Measurements from ENCODE around the gene MAN2A1. TPM values are rescaled to one million over a fixed set of nuclear protein-coding genes. Genes with fewer than 3 reads are reported as not detected.

The MAN2A1 gene
- total RNA-seq, 1 donor from 2014 or later, result 38.8 TPM

DNA sequence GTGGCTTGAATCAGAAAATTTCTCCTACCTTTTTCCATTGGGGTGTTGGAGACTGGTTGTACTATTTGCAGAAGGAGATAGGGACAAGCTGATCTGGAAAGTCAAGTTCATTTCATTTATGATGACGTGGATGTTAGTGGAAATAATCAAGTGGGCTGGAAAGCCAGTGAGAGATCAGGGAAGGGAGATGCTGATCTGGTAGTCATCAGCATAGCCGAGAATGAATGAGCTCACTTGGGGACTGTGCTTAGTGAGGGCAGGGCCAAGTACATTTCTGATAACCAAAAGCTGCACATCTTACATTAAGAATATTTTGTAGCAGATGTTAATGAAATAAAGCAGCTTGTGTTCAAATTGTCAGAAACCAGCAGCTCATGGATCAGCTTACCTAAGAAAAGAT lies 12.1 kb downstream of the MAN2A1 start:
- Mint-ChIP-seq H3K4me3 (no peak overlapping the region), H3K9me3 (no peaks in the 10 kb centered on the region), H3K4me1 (ENCODE audit: low read depth) (peaks cover 52% of the 10 kb centered on the region), H3K36me3 (ENCODE audit: low read depth) (peaks cover 33% of the 10 kb centered on the region), H3K27me3 (ENCODE audit: insufficient read depth) (no peaks in the 10 kb centered on the region), H3K27ac (no peak overlapping the region)
- intact Hi-C loops (cut with micrococcal nuclease), result no loop called here
- no peak for DNase-seq (ENCODE audit: low spot score)

DNA sequence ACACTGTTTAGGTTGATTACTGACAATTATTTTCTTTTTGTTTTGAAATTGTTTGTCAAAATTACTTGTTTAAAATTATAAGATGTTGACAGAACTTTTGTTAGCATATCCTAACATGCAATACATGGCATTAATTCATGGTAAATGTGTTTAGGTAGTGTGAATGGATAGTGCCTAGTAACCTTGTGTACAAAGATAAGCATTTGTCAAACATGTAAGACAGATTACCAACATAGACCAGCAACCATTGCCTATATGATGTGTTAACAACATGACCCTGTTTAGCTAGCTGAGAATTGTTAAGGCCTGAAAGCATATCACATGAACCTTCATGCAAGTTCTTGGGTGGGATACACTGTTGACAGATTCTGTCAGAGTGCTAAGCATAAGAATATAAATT lies 13.4 kb downstream of the MAN2A1 start:
- Mint-ChIP-seq H3K27ac (no peak overlapping the region), H3K27me3 (ENCODE audit: insufficient read depth) (no peaks in the 10 kb centered on the region), H3K4me3 (no peak overlapping the region), H3K9me3 (no peaks in the 10 kb centered on the region), H3K4me1 (ENCODE audit: low read depth) (peaks cover 48% of the 10 kb centered on the region), H3K36me3 (ENCODE audit: low read depth) (peaks cover 35% of the 10 kb centered on the region)
- no peak for DNase-seq (ENCODE audit: low spot score)
- intact Hi-C loops (cut with micrococcal nuclease), result no loop called here

DNA sequence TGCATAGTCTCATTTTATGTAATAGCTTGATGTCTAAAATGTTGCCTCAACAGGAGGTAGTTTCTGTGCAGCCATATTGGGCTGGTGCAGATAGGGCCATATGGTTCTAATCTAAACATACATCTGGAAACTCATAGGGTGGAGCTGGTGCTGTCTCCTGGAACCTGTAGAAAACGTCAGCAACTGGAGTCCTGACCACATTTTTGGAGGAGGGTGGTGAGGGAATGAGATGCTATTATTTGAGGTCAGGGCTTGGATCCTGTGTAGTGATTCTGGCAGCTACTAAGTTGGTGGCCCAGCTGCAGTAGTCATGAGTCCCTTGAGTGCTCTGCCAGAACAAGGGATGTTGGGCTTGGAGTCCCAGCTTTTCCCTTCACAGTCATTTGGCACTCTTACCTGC lies 14.1 kb downstream of the MAN2A1 start:
- no peak overlapping the region for H3K4me3 Mint-ChIP-seq
- peaks cover 45% of the 10 kb centered on the region for H3K4me1 Mint-ChIP-seq (ENCODE audit: low read depth)
- DNase-seq (ENCODE audit: low spot score), result no peak
- no peak overlapping the region for H3K27ac Mint-ChIP-seq
- no peaks in the 10 kb centered on the region for H3K27me3 Mint-ChIP-seq (ENCODE audit: insufficient read depth)
- intact Hi-C loops (cut with micrococcal nuclease), result no loop called here
- H3K36me3 Mint-ChIP-seq (ENCODE audit: low read depth), result peaks cover 34% of the 10 kb centered on the region
- H3K9me3 Mint-ChIP-seq, result no peaks in the 10 kb centered on the region

DNA sequence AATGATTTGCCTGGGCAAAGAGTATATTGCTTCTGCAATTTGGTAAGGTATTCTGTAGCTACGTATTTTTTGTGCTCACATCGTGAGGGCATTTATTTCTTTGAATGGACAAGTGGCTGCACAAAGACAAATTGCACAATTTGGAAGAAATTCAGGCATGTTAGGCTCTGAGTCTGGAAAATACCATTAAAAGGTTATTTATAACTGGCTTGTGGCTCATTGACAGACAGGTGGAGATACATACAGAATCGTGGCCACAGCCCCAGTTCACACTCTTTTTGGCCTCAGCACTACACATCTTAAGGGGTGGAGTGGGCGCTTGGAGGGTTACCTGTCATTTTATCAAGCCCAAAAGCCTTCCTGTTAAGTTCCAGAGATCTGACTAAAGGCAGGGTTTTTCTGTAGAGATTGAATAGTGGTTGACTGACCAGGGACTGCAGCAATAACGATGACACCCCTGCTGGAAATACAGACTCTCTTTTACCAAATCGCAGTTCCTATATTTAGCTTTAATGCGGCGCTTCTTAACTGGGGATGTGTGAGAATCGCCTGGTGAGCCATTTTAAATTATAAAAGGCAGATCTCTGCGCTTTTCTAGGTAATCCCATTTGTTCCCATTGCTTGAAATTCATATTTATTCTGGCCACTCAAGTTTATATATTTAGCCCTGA lies 14.7 kb downstream of the MAN2A1 start:
- peaks cover 30% of the 10 kb centered on the region for H3K36me3 Mint-ChIP-seq (ENCODE audit: low read depth)
- no peak for DNase-seq (ENCODE audit: low spot score)
- H3K27me3 Mint-ChIP-seq (ENCODE audit: insufficient read depth), result no peaks in the 10 kb centered on the region
- H3K27ac Mint-ChIP-seq, result no peak overlapping the region
- peaks cover 41% of the 10 kb centered on the region for H3K4me1 Mint-ChIP-seq (ENCODE audit: low read depth)
- intact Hi-C loops (cut with micrococcal nuclease), result no loop called here
- H3K4me3 Mint-ChIP-seq, result no peak overlapping the region
- H3K9me3 Mint-ChIP-seq, result no peaks in the 10 kb centered on the region

DNA sequence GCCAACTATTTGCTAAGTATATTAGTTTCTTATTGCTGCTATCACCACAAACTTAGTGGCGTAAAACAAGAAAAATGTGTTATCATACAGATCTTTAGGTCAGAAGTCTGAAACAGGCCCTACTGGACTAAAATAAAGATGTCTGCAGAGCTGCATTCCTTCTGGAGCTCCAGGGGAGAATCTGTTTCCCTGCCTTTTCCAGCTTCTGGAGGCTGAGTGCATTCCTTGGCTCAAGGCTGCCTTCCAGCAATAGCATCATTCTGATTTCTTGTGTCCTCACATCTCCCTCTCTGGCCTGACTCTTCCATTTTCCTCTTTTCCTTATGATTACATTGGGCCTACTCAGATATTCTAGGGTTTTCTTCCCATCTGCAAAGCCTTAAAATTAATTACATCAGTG lies 15.9 kb downstream of the MAN2A1 start:
- Mint-ChIP-seq H3K9me3 (no peaks in the 10 kb centered on the region), H3K36me3 (ENCODE audit: low read depth) (peaks cover 23% of the 10 kb centered on the region), H3K27ac (no peak overlapping the region), H3K4me3 (no peak overlapping the region), H3K4me1 (ENCODE audit: low read depth) (peaks cover 34% of the 10 kb centered on the region), H3K27me3 (ENCODE audit: insufficient read depth) (no peaks in the 10 kb centered on the region)
- intact Hi-C loops (cut with micrococcal nuclease), result no loop called here
- DNase-seq (ENCODE audit: low spot score), result no peak

DNA sequence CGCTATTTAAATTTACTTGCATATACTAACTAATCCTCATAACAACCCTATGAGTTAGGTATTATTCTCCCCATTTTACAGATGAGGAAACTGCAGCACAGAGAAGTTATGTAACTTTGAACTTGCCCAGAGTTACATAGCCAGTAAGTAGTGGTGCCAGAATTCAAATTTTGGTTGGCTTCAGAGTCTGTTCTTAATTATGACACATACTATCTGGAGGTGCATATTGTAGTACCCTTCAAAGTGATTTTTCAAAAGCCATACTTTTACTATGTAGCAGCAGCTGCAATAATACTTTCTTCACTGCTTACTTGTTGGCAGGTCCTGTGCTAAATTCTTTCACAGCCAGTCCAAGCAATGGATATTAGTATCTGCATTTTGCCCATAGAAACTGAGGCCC lies 16.4 kb downstream of the MAN2A1 start:
- Mint-ChIP-seq H3K36me3 (ENCODE audit: low read depth) (peaks cover 20% of the 10 kb centered on the region), H3K4me3 (no peak overlapping the region), H3K27me3 (ENCODE audit: insufficient read depth) (no peaks in the 10 kb centered on the region), H3K27ac (no peak overlapping the region), H3K4me1 (ENCODE audit: low read depth) (peaks cover 30% of the 10 kb centered on the region), H3K9me3 (no peaks in the 10 kb centered on the region)
- intact Hi-C loops (cut with micrococcal nuclease), result no loop called here
- DNase-seq (ENCODE audit: low spot score), result no peak

DNA sequence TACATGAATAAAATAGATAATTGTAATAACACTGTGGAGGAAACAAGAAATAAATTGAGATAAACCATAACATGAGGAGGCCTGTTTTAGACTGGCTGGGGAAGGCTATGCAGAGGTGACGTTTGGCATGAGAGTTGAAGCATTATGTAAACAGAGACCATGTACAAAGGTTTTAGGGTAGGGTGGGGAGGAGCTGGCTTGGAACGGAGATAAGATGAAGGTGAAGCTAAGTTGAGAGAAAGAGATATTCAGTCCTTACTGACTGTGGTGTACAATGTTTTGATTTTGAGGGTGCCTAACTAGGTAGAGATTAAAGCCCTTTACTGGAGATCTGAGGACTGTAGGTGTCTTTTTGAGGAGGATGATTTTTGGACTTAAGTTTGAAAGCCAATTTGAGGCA lies 17.8 kb downstream of the MAN2A1 start:
- no peak for DNase-seq (ENCODE audit: low spot score)
- Mint-ChIP-seq H3K36me3 (ENCODE audit: low read depth) (peaks cover 15% of the 10 kb centered on the region), H3K4me1 (ENCODE audit: low read depth) (peaks cover 32% of the 10 kb centered on the region)

DNA sequence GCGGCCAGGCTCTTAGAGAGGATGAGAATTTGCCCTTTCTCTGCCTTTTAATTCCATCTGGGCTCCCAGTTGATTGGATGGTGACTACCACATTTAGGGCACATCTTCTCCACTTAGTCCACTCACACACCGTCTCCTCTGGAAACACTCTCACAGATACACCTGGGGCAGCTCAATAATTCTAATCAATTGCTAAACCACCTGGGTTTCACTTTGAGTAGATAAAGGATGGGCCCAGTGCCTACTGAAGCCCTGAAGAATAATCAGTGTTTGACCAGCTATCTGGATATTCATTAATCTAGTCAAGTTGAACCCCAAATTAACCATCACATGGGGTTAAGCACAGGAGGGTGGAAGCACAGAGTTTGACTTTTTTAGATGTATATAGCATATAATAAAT lies 19.1 kb downstream of the MAN2A1 start:
- intact Hi-C loops (cut with micrococcal nuclease), result no loop called here
- no peak for DNase-seq (ENCODE audit: low spot score)
- H3K9me3 Mint-ChIP-seq, result no peaks in the 10 kb centered on the region
- no peaks in the 10 kb centered on the region for H3K27me3 Mint-ChIP-seq (ENCODE audit: insufficient read depth)
- H3K4me3 Mint-ChIP-seq, result no peak overlapping the region
- peaks cover 34% of the 10 kb centered on the region for H3K4me1 Mint-ChIP-seq (ENCODE audit: low read depth)
- no peak overlapping the region for H3K27ac Mint-ChIP-seq
- peaks cover 18% of the 10 kb centered on the region for H3K36me3 Mint-ChIP-seq (ENCODE audit: low read depth)

More for the DNA sequence above, 17.8 kb downstream of the MAN2A1 start:
- intact Hi-C loops (cut with micrococcal nuclease), result no loop called here
- Mint-ChIP-seq H3K27me3 (ENCODE audit: insufficient read depth) (no peaks in the 10 kb centered on the region), H3K9me3 (no peaks in the 10 kb centered on the region), H3K27ac (no peak overlapping the region), H3K4me3 (no peak overlapping the region)

DNA sequence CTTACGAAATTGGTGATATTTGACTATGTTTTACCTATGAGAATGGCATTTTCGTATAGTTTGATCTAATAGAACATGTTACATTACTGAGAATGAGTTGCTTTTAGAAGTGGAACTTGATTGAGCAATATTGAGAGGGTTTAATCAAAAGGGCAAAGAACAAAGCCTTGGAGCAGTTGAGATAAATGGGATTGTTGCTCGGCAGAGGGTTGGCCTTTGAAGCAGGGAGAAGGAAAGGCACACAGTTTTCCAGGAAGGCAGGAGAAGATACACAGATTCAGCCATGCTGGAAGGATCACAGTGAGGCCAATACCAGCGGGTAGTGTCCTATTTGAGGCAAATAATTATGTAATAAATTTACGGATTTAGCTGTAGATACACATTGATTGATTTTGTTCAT lies 19.5 kb downstream of the MAN2A1 start:
- no peak for DNase-seq (ENCODE audit: low spot score)
- peaks cover 30% of the 10 kb centered on the region for H3K4me1 Mint-ChIP-seq (ENCODE audit: low read depth)
- intact Hi-C loops (cut with micrococcal nuclease), result no loop called here
- H3K27me3 Mint-ChIP-seq (ENCODE audit: insufficient read depth), result no peaks in the 10 kb centered on the region
- H3K9me3 Mint-ChIP-seq, result no peaks in the 10 kb centered on the region
- H3K4me3 Mint-ChIP-seq, result no peak overlapping the region
- no peak overlapping the region for H3K27ac Mint-ChIP-seq
- H3K36me3 Mint-ChIP-seq (ENCODE audit: low read depth), result peaks cover 18% of the 10 kb centered on the region

DNA sequence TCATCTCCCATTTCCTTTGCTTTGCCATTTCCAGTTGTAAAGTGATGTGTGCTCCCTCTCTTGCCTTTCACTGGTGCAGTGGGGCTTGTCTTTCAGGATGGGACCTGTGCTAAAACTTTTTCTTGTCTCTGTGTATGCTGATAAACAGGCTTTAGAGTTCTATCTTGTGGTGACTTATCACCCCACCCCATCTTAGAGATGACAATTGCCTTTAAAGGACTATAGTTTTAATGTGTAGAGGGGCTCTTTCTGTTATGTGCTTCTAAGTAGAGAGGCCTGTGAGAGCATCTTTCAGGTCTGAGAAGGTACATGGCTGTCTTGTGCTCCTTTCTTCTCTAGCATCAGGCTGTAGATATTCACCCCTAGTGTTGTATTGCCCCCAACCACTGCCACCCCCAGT lies 21.9 kb downstream of the MAN2A1 start:
- H3K4me1 Mint-ChIP-seq (ENCODE audit: low read depth), result peaks cover 22% of the 10 kb centered on the region
- H3K27me3 Mint-ChIP-seq (ENCODE audit: insufficient read depth), result no peaks in the 10 kb centered on the region
- no peaks in the 10 kb centered on the region for H3K9me3 Mint-ChIP-seq
- H3K4me3 Mint-ChIP-seq, result no peak overlapping the region
- DNase-seq (ENCODE audit: low spot score), result no peak
- peaks cover 14% of the 10 kb centered on the region for H3K36me3 Mint-ChIP-seq (ENCODE audit: low read depth)
- H3K27ac Mint-ChIP-seq, result no peak overlapping the region
- intact Hi-C loops (cut with micrococcal nuclease), result no loop called here

DNA sequence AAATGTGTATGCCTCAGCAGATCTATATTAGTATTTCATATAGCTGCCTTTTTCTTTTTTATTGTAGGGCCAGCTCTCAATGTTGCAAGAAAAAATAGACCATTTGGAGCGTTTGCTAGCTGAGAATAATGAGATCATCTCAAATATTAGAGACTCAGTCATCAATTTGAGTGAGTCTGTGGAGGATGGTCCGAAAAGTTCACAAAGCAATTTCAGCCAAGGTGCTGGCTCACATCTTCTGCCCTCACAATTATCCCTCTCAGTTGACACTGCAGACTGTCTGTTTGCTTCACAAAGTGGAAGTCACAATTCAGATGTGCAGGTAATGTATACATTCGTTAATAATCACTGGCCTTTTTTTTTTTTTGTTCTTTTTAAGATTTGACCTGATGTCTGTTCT lies 23.7 kb downstream of the MAN2A1 start:
- no peak for DNase-seq (ENCODE audit: low spot score)
- no peak overlapping the region for H3K27ac Mint-ChIP-seq
- intact Hi-C loops (cut with micrococcal nuclease), result no loop called here
- peaks cover 22% of the 10 kb centered on the region for H3K36me3 Mint-ChIP-seq (ENCODE audit: low read depth)
- H3K4me3 Mint-ChIP-seq, result no peak overlapping the region
- H3K27me3 Mint-ChIP-seq (ENCODE audit: insufficient read depth), result no peaks in the 10 kb centered on the region
- H3K4me1 Mint-ChIP-seq (ENCODE audit: low read depth), result peaks cover 15% of the 10 kb centered on the region
- H3K9me3 Mint-ChIP-seq, result no peaks in the 10 kb centered on the region

DNA sequence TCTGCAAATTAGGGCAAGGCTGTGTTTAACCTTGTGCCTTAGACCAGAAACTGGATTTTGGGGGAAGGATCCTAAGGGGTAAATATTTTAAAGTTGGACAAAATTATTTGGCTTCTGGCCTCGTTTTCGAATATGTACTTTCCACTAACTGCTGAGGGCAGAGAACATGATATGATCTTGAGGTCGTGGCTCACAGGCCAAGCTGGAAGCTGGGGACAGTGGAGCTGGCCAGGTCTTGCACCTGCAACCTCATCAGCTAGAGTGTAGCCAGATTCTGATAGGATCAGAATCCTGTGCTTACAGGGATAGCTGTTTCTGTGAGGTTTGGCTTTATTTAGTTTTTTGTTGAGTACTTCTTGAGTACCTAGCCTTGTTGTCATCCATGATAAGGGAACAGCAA lies 24.9 kb downstream of the MAN2A1 start:
- intact Hi-C loops (cut with micrococcal nuclease), result no loop called here
- DNase-seq (ENCODE audit: low spot score), result no peak
- no peak overlapping the region for H3K4me3 Mint-ChIP-seq
- peaks cover 15% of the 10 kb centered on the region for H3K4me1 Mint-ChIP-seq (ENCODE audit: low read depth)
- no peak overlapping the region for H3K27ac Mint-ChIP-seq
- no peaks in the 10 kb centered on the region for H3K9me3 Mint-ChIP-seq
- H3K27me3 Mint-ChIP-seq (ENCODE audit: insufficient read depth), result no peaks in the 10 kb centered on the region
- peaks cover 25% of the 10 kb centered on the region for H3K36me3 Mint-ChIP-seq (ENCODE audit: low read depth)

DNA sequence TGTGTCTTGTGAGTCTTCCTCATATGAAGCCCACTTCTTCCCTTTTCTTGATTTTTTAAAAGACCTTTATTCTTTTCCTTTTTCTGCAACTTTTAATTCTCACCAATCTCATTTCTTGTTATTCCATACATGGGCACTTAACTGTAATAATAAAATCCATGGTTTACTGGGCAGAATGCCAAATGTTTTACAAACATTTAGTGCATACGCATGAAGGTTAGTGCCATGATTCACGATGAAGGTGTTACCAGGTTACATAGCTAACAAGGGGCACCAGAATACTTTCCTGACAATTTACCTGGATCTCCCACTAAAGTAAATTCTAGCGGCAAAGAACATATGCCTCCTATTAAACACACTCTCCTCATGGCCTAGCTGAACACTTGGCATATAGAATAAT lies 28.5 kb downstream of the MAN2A1 start:
- no peak for DNase-seq (ENCODE audit: low spot score)
- H3K4me3 Mint-ChIP-seq, result no peak overlapping the region

DNA sequence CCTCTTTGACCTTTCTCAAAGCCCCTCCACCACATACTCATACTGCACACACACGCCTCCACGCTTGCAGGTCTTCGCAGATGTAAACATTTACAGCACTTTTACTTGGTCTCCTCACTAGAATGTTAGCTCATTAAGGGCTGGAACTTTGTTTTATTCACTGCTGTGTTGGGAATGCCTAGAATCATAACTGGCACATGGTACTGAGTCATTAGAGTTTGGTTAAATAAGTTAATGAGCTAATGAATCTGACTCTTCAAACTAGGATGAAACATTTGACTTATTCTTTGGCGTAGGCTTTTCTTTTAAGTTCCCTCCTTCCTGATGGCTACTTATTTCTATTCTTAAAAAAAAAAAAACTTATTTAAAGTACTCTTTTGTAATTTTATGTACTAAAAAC lies 28.9 kb downstream of the MAN2A1 start:
- peaks cover 15% of the 10 kb centered on the region for H3K4me1 Mint-ChIP-seq (ENCODE audit: low read depth)
- no peak overlapping the region for H3K27ac Mint-ChIP-seq
- no peak for DNase-seq (ENCODE audit: low spot score)
- intact Hi-C loops (cut with micrococcal nuclease), result no loop called here
- no peak overlapping the region for H3K4me3 Mint-ChIP-seq
- H3K27me3 Mint-ChIP-seq (ENCODE audit: insufficient read depth), result no peaks in the 10 kb centered on the region
- H3K9me3 Mint-ChIP-seq, result no peaks in the 10 kb centered on the region
- H3K36me3 Mint-ChIP-seq (ENCODE audit: low read depth), result peaks cover 35% of the 10 kb centered on the region

More for the DNA sequence above, 28.5 kb downstream of the MAN2A1 start:
- no peak overlapping the region for H3K27ac Mint-ChIP-seq
- intact Hi-C loops (cut with micrococcal nuclease), result no loop called here
- peaks cover 33% of the 10 kb centered on the region for H3K36me3 Mint-ChIP-seq (ENCODE audit: low read depth)
- no peaks in the 10 kb centered on the region for H3K27me3 Mint-ChIP-seq (ENCODE audit: insufficient read depth)
- H3K4me1 Mint-ChIP-seq (ENCODE audit: low read depth), result peaks cover 11% of the 10 kb centered on the region
- H3K9me3 Mint-ChIP-seq, result no peaks in the 10 kb centered on the region
